BLaER1 treated with 17β-estradiol and CSF1 and Interleukin-3, amounts not matched to agents 10 nM and 100 nM (cell line): ENCODE results near the gene THRAP3.
A peak's percentile ranks its signal among the peaks of the same experiment; 100 is the strongest.

Experiments used
- H3K27ac ChIP-seq, 11 experiments: shearing (Covaris generic); formaldehyde crosslinking; 2 replicates each; pipeline ENCODE4 v1.8.1; 2022
- H3K27me3 ChIP-seq, 11 experiments: shearing (Covaris generic); formaldehyde crosslinking; 2 replicates each; pipeline ENCODE4 v1.8.1; 2022
- H3K36me3 ChIP-seq, 11 experiments: shearing (Covaris generic); formaldehyde crosslinking; 2 replicates each; pipeline ENCODE4 v1.8.1; 2022
- H3K4me1 ChIP-seq, 10 experiments: shearing (Covaris generic); formaldehyde crosslinking; 2 replicates each; pipeline ENCODE4 v1.8.1; 2022
- H3K4me2 ChIP-seq, 11 experiments: shearing (Covaris generic); formaldehyde crosslinking; 2 replicates each; pipeline ENCODE4 v1.8.1; 2022
- H3K4me3 ChIP-seq, 10 experiments: shearing (Covaris generic); formaldehyde crosslinking; 2 replicates each; pipeline ENCODE4 v1.8.1; 2022
- H3K9ac ChIP-seq, 11 experiments: shearing (Covaris generic); formaldehyde crosslinking; 2 replicates each; pipeline ENCODE4 v1.8.1; 2022
- H3K9me3 ChIP-seq, 11 experiments: shearing (Covaris generic); formaldehyde crosslinking; replicated peaks in 1 of 11; 2 replicates each; pipeline ENCODE4 v1.8.1; 2022
- H4K20me1 ChIP-seq, 11 experiments: shearing (Covaris generic); formaldehyde crosslinking; 2 replicates each; pipeline ENCODE4 v1.8.1; 2022
- Cebpa-rat ChIP-seq, 11 experiments: shearing (Covaris generic); IDR thresholded peaks; 2 replicates each; pipeline ENCODE4 v1.8.1; 2022

Gene THRAP3

DNA sequence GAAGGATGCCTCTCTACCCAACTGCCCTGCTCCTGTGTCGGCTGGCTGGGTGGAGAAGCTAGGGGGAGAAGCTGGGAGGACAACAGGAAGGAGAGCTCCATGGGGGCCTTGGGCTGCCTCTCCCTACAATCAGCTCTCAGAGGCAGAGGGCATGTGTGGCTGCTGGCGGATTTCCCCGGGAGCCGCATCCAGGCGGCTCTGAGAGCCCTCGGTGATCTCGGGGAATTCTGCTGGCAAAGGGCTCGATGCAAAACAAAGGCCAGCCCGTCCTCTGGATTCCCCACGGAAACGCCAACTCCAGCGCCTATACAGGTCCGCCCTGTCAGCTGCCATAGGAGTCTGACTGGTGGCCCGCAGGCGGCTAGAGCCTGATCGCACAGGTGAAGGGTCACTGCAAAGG lies 125.6 kb downstream of the THRAP3 start:
- no peaks in the 10 kb centered on the region for H3K9me3 ChIP-seq
- H3K27ac ChIP-seq: peak overlapping the region; percentile 21 to 82 (median 64); a peak in 20 of 22 replicates
- TF ChIP-seq Cebpa-rat (IDR thresholded peaks at IDR 0.05): no peak
- peaks cover 0 to 72% (median 12%) of the 10 kb centered on the region in 11 experiments; a peak in 11 of 22 replicates for H4K20me1 ChIP-seq
- peak overlapping the region; percentile 70 to 88 (median 81) for H3K4me2 ChIP-seq
- H3K4me3 ChIP-seq: peak overlapping the region in 1 of 10 experiments; percentile 25; a peak in 2 of 20 replicates
- H3K36me3 ChIP-seq: peaks cover 41 to 82% (median 65%) of the 10 kb centered on the region in 11 experiments
- H3K9ac ChIP-seq: peak overlapping the region; percentile 14 to 66 (median 43); a peak in 16 of 22 replicates
- no peaks in the 10 kb centered on the region for H3K27me3 ChIP-seq
- H3K4me1 ChIP-seq: peaks cover 34 to 73% (median 57%) of the 10 kb centered on the region in 10 experiments

- Histone ChIP-seq H3K4me1 (peaks cover 34 to 69% (median 57%) of the 10 kb centered on the region in 10 experiments), H3K4me2 (peak overlapping the region; percentile 70 to 88 (median 81)), H3K4me3 (peak overlapping the region in 2 of 10 experiments; percentile 25 to 30; a peak in 6 of 20 replicates), H3K9me3 (no peaks in the 10 kb centered on the region), H3K36me3 (peaks cover 42 to 82% (median 65%) of the 10 kb centered on the region in 11 experiments), H3K9ac (peak overlapping the region; percentile 14 to 66 (median 43); a peak in 21 of 22 replicates), H3K27me3 (no peaks in the 10 kb centered on the region), H4K20me1 (peaks cover 0 to 77% (median 12%) of the 10 kb centered on the region in 11 experiments; a peak in 11 of 22 replicates), H3K27ac (peak overlapping the region; percentile 21 to 82 (median 64); a peak in 21 of 22 replicates)
- TF ChIP-seq Cebpa-rat (IDR thresholded peaks at IDR 0.05): no peak
Measured at GRCh38 chr1:36350659-36351226, 126.5 kb downstream of the THRAP3 start.

DNA sequence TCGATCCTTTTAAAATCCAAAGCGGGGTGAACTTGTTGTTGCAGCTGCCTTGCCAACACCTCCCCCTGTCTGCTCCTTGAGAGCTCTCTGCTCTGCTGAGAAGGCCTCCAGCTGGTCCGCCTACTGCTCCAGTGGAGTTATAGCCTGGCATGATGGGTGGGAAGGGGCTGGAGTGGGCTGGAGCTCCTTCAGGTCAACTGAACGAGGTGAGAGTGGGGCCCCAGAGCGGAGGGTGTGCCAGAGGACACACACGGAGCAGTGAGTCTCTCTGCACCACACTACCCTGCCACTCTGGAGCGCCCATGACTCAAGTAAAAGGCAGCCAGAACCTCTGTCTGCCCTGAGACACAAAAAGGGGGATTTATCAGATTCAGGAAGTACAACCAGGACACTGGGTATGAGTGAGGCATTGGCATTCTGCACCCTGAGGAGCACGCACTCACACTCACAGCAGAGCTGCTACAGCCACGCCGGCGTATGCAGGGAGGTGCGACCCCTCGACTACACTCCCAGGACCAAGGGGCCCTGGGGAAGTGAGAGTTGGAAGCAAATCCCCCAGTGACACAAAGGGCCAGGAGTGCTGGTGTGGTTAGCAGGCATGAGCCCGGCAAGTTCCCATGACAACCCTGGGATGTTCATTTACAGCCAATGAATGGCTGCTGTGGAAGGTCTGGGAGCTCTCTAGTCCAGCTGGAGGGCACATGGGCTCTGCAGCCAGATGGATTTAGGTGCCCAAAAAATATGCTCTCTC lies 127.2 kb downstream of the THRAP3 start:
- TF ChIP-seq Cebpa-rat (IDR thresholded peaks at IDR 0.05): no peak
- H3K27ac ChIP-seq: peak overlapping the region in 10 of 11 experiments; percentile 50 to 82 (median 65); a peak in 19 of 22 replicates
- no peaks in the 10 kb centered on the region for H3K27me3 ChIP-seq
- peaks cover 42 to 83% (median 63%) of the 10 kb centered on the region in 11 experiments for H3K36me3 ChIP-seq
- peak overlapping the region; percentile 3 to 66 (median 43); a peak in 19 of 22 replicates for H3K9ac ChIP-seq
- peaks cover 34 to 69% (median 57%) of the 10 kb centered on the region in 10 experiments for H3K4me1 ChIP-seq
- H3K9me3 ChIP-seq: no peaks in the 10 kb centered on the region
- peak overlapping the region in 1 of 10 experiments; percentile 30; a peak in 6 of 20 replicates for H3K4me3 ChIP-seq
- peaks cover 0 to 81% (median 12%) of the 10 kb centered on the region in 11 experiments; a peak in 11 of 22 replicates for H4K20me1 ChIP-seq
- H3K4me2 ChIP-seq: peak overlapping the region; percentile 70 to 88 (median 81)

GRCh38 chr1:36352125-36352909 lies 128.1 kb downstream of the THRAP3 start:
- H3K27me3 ChIP-seq: no peaks in the 10 kb centered on the region
- H3K4me2 ChIP-seq: peak overlapping the region; percentile 70 to 88 (median 81)
- H3K9me3 ChIP-seq: no peaks in the 10 kb centered on the region
- peaks cover 38 to 83% (median 61%) of the 10 kb centered on the region in 11 experiments for H3K36me3 ChIP-seq
- H3K4me3 ChIP-seq: no peak overlapping the region
- TF ChIP-seq Cebpa-rat (IDR thresholded peaks at IDR 0.05): no peak
- peak overlapping the region in 2 of 11 experiments; percentile 21 to 66; a peak in 3 of 22 replicates for H3K9ac ChIP-seq
- peaks cover 0 to 81% (median 12%) of the 10 kb centered on the region in 11 experiments; a peak in 11 of 22 replicates for H4K20me1 ChIP-seq
- peaks cover 34 to 71% (median 57%) of the 10 kb centered on the region in 10 experiments for H3K4me1 ChIP-seq
- H3K27ac ChIP-seq: peak overlapping the region in 7 of 11 experiments; percentile 62 to 82 (median 67); a peak in 9 of 22 replicates

GRCh38 chr1:36352910-36353878 lies 129.0 kb downstream of the THRAP3 start:
- Histone ChIP-seq H3K9me3 (no peaks in the 10 kb centered on the region), H4K20me1 (peaks cover 0 to 83% (median 16%) of the 10 kb centered on the region in 11 experiments; a peak in 14 of 22 replicates), H3K4me1 (peaks cover 39 to 72% (median 61%) of the 10 kb centered on the region in 10 experiments), H3K4me3 (no peak overlapping the region), H3K27ac (no peak overlapping the region), H3K4me2 (peak overlapping the region; percentile 2 to 88 (median 81); a peak in 21 of 22 replicates), H3K27me3 (no peaks in the 10 kb centered on the region), H3K36me3 (peaks cover 37 to 83% (median 62%) of the 10 kb centered on the region in 11 experiments), H3K9ac (peak overlapping the region in 2 of 11 experiments; percentile 17 to 45; a peak in 2 of 22 replicates)
- TF ChIP-seq Cebpa-rat (IDR thresholded peaks at IDR 0.05): no peak

- Histone ChIP-seq H3K9ac (no peak overlapping the region), H3K27me3 (no peaks in the 10 kb centered on the region), H3K36me3 (peaks cover 36 to 84% (median 62%) of the 10 kb centered on the region in 11 experiments), H3K4me2 (peak overlapping the region in 1 of 11 experiments; percentile 86; a peak in 3 of 22 replicates), H3K4me3 (no peak overlapping the region), H3K4me1 (peaks cover 52 to 73% (median 63%) of the 10 kb centered on the region in 10 experiments), H3K9me3 (no peaks in the 10 kb centered on the region), H4K20me1 (peaks cover 0 to 83% (median 28%) of the 10 kb centered on the region in 11 experiments; a peak in 15 of 22 replicates), H3K27ac (no peak overlapping the region)
- no peak for TF ChIP-seq Cebpa-rat (IDR thresholded peaks at IDR 0.05)
Measured at GRCh38 chr1:36354486-36354885, 130.2 kb downstream of the THRAP3 start.
